HG02938 (cell line): ENCODE results near the gene MND1.

Experiments
- ATAC-seq: cut with Tn5 transposase; IDR thresholded peaks from one replicate; pipeline ENCODE4 v1.9.1; 2021; ENCODE audit warnings: mild to moderate bottlenecking, moderate library complexity; ENCODE audit not compliant: unreplicated experiment

MND1 gene

DNA sequence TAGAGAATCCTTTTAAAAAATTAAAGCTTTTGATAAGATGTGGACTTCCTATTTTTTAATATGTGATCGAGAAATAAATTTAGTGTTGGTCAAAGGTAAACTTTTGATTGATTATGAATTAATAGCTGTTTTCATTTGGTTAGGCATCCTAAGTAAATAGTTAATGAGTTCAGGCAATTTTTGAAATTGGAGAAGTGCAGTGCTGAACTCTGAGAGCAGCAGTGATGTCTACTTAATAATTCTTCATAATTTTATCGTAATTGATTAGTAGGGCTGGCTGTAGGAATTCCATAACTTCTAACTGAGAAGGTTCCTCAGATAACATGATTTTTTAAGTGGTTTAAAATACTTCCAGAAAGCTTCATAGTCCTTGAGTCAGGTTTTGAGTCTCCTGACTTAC, 1.5 kb downstream of the MND1 start:
- no peak for ATAC-seq

DNA sequence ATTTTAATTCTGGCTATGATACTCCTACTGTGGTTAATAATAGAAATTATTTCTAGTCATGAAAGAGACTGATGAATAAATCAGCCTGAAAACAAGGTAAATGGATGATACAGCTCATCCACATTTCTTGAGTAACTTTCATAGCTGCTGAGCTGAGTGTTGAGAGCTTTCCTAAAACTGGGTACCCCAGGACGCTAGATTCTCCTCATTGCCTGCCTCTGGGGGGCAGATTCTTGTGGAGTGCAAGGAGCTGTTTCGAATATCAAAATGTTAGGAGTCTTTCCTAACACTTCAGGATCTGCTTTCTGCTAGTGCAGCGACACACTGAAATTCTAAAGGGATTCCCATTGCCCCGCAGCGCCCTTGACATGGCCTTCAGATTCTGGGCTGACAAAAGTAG, 2.1 kb downstream of the MND1 start:
- ATAC-seq: no peak

DNA sequence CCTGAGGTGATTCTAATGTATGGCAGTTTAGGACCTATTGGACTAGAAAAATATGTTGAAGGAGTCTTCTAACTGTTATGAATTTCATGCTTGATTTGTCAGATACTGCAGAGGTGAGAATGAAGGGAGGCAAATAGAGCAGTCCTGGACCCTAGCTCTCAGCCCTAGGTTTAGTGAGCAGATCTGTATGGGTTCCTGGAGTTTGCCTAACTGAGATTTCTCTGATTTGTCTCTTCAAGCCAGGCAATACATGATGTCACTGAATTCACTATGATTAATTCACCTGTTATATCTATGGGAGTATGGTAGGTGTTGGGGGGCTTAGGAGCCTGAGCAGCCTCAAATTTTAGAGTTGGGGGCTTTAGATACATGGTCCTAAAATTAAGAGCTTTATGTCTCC, 2.6 kb downstream of the MND1 start:
- ATAC-seq: no peak

DNA sequence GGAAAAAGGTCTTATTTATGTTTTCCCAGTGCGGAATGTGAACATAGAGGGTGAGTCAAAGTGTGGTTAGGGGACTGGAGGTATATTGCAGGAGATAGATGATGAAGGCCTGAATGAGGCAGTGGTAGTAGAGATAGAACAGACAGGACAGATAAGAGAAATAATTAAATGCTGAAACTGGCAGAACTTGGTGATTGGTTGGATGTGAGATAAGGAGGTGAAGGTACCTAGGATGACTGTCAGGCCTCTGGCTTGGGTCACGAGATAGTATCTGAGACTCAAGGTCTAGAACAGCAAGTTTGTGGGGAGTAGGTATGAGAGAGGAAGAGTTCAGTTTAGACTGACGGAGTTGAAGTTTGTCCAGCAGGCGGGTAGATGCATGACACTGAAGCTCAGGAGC, 3.5 kb downstream of the MND1 start:
- no peak for ATAC-seq

DNA sequence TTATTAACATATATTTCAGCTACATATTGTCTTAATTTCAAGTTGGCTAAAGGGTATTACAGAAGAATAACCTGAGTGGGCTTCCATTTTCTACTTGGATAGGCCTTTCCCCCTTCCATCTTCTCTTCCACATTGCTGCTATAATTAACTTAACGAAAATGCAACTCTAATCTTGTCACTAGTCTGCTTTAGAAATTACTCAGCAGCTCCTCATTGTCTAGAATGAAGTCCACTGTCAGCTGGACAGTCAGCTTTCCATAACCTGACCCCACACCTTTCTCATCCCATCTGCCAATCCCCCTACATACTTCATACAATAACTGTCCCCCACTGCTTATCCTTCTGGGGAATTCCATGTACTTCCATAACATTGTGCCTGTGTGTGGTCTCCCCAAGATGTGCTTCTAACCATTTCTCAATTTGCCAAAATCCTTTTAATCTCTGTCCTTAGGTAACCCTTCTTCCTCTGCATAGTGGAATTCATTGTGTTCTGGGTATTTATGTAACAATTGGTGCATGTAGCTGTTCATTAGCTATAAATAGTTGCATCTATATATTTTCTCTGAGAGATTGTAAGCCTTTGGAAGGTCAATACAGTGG, 4.8 kb downstream of the MND1 start:
- ATAC-seq: no peak

DNA sequence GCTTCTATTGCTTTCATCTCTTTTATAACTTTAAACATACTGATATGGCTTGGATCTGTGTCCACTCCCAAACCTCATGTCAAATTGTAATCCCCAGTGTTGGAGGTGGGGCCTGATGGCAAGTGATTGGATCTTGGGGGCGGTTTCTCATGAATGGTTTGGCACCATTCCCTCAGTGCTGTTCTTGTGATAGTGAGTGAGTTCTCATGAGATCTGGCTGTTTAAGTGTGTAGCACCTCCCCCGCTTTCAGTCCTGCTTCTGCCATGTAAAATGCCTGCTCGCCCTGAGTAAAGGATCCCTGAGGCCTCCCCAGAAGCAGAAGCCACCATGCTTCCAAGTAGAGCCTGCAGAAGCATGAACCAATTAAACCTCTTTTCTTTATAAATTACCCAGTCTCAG, 17.7 kb downstream of the MND1 start:
- no peak for ATAC-seq

DNA sequence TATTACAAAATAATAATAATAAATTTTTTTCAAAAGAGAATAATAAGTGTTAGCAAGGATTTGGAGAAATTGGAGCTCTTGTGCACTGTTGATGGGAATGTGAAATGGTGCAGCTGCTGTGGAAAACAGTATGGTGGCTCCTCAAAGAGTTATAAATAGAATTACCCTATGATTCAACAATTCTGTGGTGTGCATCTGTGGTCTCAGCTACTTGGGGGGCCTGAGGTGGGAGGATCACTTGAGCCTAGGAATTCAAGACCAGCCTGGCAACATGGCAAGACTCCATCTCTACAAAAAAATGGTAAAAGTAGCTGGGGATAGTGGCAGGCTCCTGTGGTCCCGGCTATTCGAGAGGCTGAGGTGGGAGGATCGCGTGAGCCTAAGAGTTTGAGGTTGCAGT, 19.6 kb downstream of the MND1 start:
- ATAC-seq: no peak

DNA sequence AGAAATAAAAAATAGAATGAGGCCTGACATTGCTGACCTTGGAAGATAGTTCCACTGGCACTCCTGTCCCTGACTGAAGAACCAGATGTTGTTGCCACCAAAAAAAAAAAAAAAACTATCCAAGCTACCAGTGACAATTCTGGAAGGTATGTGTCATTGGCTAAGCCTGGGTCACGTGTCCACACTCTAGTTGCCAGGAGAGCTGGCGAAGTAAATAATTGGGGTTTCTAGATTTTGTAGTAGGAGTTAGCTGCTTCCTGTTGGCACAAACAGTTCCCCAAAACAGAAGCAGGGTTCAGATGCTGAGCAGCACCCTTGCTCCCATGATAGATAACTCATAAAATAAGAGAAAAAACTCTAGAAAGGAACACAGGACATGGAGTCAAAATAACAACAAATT, 20.5 kb downstream of the MND1 start:
- no peak for ATAC-seq

DNA sequence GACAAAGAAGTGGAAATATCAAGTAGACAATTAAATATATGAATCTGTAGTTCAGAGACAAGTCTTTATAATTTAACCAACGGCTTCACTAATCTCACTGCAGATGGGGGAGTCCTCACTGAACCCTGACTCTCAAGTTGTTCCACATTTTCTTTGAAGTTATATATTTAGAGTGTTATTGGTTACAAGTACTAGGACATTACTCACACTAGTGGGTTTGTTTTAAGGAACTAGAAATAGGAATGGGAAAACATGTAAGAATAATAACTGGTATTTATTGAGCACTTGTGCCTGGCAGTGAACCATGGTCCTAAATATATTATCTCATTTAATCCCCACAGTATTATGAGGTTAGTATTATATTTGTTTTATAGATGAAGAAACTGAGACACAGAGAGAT, 22.0 kb downstream of the MND1 start:
- ATAC-seq: no peak

DNA sequence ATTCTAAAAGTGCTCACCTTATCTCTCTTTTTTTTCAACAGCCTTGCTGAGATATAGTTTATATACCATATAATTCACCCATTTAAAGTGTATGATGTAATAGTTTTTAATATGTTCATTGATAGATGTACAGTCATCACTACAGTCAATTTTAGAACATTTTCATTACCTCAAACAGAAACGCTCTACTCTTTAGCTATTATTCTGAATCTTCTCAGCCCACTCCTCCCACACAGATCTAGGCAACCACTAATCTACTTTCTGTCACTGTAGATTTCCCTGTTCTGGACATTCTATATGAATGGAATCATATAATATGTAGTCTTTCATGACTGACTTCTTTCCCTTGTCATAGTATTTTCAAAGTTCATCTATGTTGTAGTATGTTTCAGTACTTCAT, 22.6 kb downstream of the MND1 start:
- no peak for ATAC-seq

DNA sequence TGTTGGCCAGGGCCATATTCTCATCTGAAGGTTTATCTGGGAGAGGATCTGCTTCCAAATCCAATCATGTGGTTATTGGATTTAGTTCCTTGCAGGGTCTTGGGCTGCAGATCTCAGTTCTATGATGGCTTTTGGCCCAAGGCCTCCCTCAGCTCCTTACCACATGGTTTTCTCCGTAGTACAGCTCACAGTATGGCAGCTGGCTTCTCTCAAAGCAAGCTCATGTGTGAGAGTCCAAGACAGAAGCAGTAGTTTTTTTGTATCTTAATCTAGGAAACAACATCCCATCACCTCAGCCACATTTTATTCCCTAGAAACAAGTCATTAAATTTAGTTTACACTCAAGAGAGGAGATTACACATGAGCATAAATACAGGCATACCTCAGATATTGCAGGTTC, 24.5 kb downstream of the MND1 start:
- ATAC-seq: no peak

DNA sequence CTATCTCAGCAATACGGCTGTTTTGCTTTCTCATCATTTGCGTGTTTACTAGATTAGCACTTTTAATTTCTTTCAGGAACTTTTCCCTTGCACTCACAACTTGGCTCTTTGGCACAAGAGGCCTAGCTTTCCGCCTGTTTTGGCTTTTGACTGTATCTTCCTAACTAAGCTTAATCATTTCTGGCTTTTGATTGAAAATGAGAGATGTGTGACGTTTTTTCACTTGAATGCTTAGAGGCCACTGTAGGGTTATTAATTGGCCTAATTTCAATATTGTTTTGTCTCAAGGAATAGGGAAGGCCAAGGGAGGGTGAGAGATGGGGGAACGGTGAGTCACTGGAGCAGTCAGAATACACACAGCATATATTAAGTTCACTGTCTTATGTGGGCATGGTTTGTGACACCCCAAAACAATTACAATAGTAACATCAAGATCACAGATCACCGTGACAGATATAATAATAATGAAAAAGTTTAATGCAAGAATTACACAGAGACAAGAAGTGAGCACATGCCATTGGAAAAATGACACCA, 27.3 kb downstream of the MND1 start:
- no peak for ATAC-seq

DNA sequence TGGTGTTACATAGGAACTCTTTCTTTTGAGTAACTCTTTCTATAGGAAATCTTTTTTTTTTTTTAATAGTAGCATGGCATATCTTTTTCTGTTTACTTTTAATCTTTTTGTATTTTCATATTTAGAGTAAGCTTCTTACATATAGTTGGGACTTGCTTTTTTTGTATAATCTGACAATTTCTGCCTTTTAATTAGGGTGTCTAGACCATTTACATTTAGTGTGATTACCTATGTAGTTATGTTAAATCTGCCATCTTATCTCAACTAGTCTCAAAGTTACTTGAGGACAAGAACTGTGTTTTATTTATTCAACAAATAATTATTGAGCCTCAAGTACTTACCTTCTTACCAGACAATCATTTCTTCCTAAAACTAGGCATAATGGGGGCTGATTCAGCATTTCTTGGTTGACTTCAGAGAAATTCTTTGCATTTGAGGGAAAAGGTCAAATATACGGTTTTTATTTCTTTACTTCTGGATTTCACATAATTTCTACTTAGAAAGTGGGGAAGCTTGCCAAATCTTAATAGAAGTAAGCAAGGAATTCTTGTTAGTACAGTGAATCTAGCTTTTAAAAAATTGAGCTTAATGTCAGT, 28.6 kb downstream of the MND1 start:
- no peak for ATAC-seq

DNA sequence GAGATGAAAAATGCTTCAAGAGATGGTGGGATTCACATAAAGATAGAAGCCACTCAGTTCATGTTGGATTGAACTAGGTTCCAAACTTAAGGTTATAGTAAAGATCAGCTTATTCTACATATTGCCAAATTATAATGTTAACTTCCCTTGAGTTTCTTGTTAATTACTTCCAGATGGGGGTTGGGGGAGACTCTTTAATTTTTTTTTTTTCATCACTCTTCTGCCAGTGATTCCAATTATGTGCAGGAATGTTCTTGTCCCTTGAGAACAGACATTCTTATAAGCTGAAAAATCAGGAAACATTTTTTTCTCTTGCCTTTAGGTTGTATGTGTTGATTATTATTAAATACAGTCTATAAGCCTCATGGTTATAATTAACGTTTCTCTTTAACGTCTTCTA, 30.0 kb downstream of the MND1 start:
- ATAC-seq: no peak

DNA sequence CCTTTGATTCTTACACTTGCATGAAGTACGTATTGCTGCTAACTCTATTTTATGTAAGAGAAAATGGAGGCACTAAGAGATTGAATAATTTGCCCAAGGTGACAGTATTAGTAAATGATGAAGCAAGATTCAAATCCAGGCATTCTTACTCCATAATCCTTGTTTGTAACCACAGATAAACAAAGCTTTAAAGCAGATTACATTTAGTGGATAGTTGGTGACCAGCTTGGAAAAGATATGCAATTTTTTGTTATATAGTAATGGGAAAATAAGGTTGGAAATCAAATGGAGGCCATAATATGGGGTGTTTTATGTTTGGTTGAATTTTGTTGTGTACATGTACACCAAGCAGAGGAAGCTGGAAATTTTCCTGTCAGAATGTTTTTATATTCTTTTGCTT, 30.8 kb downstream of the MND1 start:
- no peak for ATAC-seq

DNA sequence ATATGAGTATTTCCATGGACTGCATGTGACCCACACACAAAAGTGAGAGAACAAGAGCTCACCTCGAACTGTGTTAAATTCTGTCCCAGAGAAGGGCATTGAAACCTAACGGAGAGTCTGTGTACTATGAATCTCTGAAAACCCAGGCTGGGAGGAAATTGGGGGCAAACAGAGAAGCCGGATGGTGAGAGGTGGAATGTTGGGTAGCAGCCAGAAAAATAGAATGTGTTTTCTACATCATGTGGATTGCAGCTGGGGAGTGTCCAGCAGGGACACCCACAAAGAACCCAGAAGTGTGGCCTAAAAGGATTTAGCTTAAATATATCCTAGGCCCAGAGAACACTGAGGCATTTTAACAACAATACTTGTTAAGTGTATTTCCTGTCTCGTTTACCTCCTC, 38.6 kb downstream of the MND1 start:
- ATAC-seq: no peak

DNA sequence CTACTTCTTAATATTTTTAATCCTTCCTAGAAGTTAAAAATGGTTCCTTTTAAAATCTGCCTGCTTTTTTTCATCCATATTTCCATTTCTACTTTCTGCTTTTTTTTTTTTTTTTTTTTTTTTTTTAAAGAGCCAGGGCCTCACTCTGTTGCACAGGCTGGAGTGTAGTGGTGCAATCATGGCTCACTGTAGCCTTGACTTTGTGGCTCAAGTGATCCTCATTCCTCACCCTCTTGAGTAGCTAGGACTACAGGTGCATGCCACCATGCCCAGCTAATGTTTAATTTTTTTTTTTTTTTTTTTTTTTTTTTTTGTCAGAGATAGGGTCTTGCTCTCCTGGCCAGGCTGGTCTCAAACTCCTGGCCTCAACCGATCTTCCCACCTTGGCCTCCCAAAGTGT, 39.7 kb downstream of the MND1 start:
- ATAC-seq: no peak

DNA sequence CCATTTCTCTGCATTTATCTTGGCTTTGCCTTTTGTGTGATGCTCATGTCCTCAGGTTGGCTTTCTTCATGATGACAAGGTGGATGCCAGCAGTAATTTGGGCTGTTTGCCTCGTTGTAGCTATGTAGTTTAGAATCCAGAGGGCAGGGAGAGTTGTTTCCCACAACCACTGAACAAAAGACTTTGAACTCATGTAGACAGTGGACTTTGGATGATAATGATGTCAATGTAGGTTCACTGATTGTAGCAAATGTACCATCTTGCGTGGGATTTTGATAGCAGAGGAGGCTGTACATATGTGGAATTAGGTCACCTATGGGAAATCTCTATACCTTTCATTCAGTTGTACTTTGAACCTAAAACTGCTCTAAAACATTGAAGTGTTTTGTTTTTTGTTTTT, 41.3 kb downstream of the MND1 start:
- ATAC-seq: no peak

DNA sequence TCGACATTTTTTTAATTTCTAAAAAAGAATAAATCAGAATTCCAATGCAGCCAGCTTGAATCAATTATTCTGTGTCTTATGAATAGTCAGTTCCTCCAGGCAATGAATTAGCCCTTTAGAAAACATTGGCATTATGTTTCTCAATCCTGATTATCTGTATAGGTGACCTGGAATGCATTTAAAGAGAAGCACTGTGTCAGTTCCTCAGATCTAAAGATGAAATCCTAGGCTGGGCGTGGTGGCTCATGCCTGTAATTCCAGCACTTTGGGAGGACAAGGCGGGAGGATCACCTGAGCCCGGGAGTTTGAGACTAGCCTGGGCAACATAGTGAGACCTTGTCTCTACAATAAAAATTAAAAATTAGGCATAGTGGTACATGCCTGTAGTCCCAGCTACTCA, 43.5 kb downstream of the MND1 start:
- no peak for ATAC-seq

DNA sequence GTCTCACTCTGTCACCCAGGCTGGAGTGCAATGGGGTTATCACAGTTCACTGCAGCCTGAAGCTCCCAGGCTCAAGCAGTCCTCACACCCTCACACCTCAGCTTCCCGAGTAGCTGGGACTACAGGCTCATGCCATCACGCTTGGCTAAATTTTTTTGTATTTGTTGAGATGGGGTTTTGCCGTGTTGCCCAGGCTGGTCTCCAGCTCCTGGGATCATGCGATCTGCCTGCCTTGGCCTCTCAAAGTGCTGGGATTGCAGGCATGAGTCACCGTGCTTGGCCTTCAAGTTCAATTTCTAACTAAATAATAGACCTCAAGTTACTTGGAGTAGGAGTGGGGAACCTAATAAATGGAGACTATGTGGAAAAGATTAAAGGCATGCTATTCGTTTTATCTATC, 48.9 kb downstream of the MND1 start:
- ATAC-seq: no peak

DNA sequence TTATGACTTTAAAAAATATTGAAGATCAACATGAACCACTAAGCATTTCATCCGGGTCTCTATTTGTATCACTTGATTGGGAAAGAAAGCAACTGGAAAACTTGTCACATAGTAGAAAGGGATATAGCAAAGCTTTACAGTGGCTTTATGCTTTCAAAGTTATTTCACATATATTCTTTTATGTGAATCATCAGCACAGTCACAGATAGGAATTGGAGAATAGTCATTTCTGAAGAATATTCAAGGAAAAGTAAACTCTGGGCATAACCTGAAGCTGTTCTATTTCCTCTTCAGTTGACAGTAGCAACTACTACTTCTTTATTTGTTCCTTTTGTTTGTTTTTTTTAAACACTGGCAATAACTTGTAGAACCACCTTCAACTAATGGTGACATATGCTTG, 50.5 kb downstream of the MND1 start:
- ATAC-seq: no peak

DNA sequence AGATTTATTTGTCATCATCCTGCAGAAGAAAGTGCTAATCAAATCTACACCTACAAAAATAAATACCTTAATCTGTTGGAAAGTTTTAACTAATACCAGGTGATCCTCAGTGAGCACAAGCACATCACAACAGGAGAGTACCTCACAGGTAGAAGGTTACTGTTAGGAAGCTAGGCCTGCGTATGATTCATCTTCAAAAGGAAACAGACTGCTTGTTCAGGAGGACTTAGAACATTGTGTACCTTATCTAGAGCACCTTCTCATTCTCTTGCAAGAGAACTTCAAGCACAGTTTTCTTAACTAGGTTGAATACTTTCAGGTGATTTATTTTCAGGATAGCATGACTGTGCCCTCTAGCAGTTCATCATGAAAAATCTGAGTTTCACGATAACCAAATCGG, 54.2 kb downstream of the MND1 start:
- no peak for ATAC-seq

DNA sequence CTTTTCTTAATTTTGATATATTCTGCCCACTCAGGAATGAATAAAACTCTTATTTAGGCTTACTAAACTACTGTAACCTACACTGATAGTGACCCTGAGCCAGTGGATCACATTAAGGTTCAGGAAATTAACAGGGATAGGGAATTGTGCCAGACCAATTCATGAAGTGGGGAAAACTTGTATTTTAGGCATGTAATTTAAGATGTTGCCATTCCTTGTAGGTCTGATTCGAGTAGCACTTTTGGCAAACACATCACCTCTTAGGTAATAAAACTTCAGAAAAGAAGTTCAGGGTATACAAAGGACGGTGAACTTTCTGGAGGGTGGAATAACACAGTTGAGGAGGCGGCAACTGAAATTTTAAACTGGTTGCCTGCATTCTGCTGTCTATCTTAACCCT, 54.9 kb downstream of the MND1 start:
- ATAC-seq: no peak
